Stimulated activated CD8-positive, alpha-beta memory T cell treated with anti-CD3 and anti-CD28 coated beads, Interleukin-2, amount 100 ng/mL, for 1 hour (primary cell): ENCODE data around the gene ZMYM5.
"Not testable (repeated sequence)": the region's sequence is repeated elsewhere in the genome, so short reads cannot be mapped to it uniquely, and the experiment has no call there.

ENCODE experiments used
- DNase-seq, 2 donors: peaks; one replicate each; pipeline ENCODE4 v3.0.0-alpha.2; 2020; ENCODE audit warnings: low read depth in 2 of 2

Gene ZMYM5

GRCh38 chr13:19818223-19818842 lies 45.1 kb downstream of the ZMYM5 start:
- no peak for DNase-seq

GRCh38 chr13:19817510-19818158 lies 45.8 kb downstream of the ZMYM5 start:
- DNase-seq: no peak

- DNase-seq: no peak
Observed at GRCh38 chr13:19817106-19817505, 46.3 kb downstream of the ZMYM5 start.

GRCh38 chr13:19815842-19816241 lies 47.6 kb downstream of the ZMYM5 start:
- DNase-seq: not testable (repeated sequence)

- DNase-seq: no peak
Observed at GRCh38 chr13:19810996-19811881, 52.2 kb downstream of the ZMYM5 start.

GRCh38 chr13:19810151-19810550 lies 53.3 kb downstream of the ZMYM5 start:
- DNase-seq: no peak

GRCh38 chr13:19805765-19806164 lies 57.7 kb downstream of the ZMYM5 start:
- DNase-seq: no peak

- no peak for DNase-seq
Observed at GRCh38 chr13:19795956-19796355, 67.5 kb downstream of the ZMYM5 start.

GRCh38 chr13:19794631-19795030 lies 68.8 kb downstream of the ZMYM5 start:
- DNase-seq: no peak

GRCh38 chr13:19791953-19792537 lies 71.4 kb downstream of the ZMYM5 start:
- no peak for DNase-seq

GRCh38 chr13:19782727-19783682 lies 80.4 kb downstream of the ZMYM5 start, which contains the start of gene PSPC1:
Gene PSPC1, minus strand, starts transcription at chr13:19782945. Its CDS starts 188 bp downstream, at chr13:19782757.
- peak; percentile 92 to 93 for DNase-seq

- DNase-seq: peak; percentile 9 to 15
Observed at GRCh38 chr13:19782049-19782726, 81.3 kb downstream of the ZMYM5 start.

GRCh38 chr13:19781526-19781925 lies 81.9 kb downstream of the ZMYM5 start:
- DNase-seq: no peak

GRCh38 chr13:19780753-19781418 lies 82.6 kb downstream of the ZMYM5 start:
- DNase-seq: not testable (repeated sequence)
